HFFc6 (cell line): ENCODE measurements around the gene TMEM273. TPM values are rescaled to one million over a fixed set of nuclear protein-coding genes. Genes with fewer than 3 reads are reported as not detected.
A peak's percentile ranks its signal among the peaks of the same experiment; 100 is the strongest.

Source experiments
- DNase-seq: peaks from one replicate; pipeline ENCODE4 v3.0.0-alpha.2; 2018
- H3K27ac Mint-ChIP-seq: 2 replicates; pipeline ENCODE4 v1.8.0; 2020; ENCODE audit warnings: mild to moderate bottlenecking, mixed read lengths
- H3K27me3 Mint-ChIP-seq: 2 replicates; pipeline ENCODE4 v1.8.0; 2021; ENCODE audit warnings: mild to moderate bottlenecking, moderate library complexity, mixed read lengths; ENCODE audit not compliant: insufficient read depth
- H3K36me3 Mint-ChIP-seq: 2 replicates; pipeline ENCODE4 v1.8.0; 2021; ENCODE audit warnings: low read depth, mixed read lengths
- H3K4me1 Mint-ChIP-seq: 2 replicates; pipeline ENCODE4 v1.8.0; 2020; ENCODE audit warnings: low read depth, mixed read lengths
- H3K4me3 Mint-ChIP-seq: 2 replicates; pipeline ENCODE4 v1.8.0; 2020; ENCODE audit warnings: mild to moderate bottlenecking, moderate library complexity, mixed read lengths
- H3K9me3 Mint-ChIP-seq: 2 replicates; pipeline ENCODE4 v1.8.0; 2020; ENCODE audit warnings: mild to moderate bottlenecking, mixed read lengths
- total RNA-seq, 6 experiments: library from RNA; stranded (reverse); fragmentation: NEBNext Ultra II Directional; extraction: Animal tissue kit (Norgen Biotek cat#: 25700); gene quantifications; 2 replicates in 1 of 6; 3 replicates in 5 of 6; pipeline ENCODE4 v1.2.3, GENCODE V29; 2021
- TF ChIP-seq, protein P1 (sequence below): fragments of 200-600 bp; sonication (generic); IDR thresholded peaks from 2 replicates; pipeline ENCODE4 v1.5.0; 2021; ENCODE audit warnings: antibody characterized with exemption, mild to moderate bottlenecking

Gene TMEM273
- total RNA-seq, 6 experiments from 2014 or later, result not detected

DNA sequence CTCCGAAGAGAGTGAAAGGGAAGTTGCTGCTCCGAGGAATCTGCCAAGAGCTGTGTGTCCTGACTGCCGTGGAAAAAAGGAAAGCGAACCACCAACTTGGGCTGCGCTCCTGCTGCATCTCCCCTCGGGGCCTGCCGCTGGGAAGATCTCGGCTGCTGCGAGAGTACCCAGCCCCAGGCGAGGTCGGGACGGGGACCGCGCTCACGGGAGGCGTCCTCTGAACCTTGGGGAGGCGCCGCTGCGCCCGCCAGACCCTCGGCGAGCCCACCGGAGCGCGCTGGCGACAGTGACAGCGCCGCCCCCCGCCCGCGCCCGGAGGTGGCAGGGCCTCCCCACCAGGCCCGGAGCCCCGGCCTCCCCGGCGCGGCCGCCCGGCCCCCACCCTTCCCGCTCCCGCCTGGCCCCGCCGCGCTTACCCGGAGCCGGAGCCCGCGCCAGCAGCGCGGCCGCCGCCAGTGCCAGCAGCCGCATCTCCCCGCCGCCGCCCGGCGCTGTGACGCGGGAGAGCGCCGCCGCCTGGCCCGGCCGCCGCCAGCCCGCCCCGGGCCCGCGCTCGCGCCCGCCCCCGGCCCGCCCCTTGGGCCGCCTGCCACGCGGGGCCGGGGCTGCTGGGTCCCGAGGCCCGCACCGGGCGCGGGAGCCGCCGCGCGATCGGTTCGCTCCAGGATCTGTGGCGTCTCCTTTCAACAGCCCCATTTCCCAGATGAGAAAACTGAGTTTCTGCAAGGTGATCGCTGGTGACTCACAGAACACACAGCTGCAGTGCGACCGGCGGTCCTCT is 73.0 kb downstream of the TMEM273 start, which contains the start of gene VSTM4:
VSTM4 (minus strand) TSS at position 508 of the 781 bp plus-strand sequence; CDS start at position 471, 37 bp downstream.
- no peak within 1 kb of the TSS; the same call in 1 of the 2 replicates for H3K27ac Mint-ChIP-seq

DNA sequence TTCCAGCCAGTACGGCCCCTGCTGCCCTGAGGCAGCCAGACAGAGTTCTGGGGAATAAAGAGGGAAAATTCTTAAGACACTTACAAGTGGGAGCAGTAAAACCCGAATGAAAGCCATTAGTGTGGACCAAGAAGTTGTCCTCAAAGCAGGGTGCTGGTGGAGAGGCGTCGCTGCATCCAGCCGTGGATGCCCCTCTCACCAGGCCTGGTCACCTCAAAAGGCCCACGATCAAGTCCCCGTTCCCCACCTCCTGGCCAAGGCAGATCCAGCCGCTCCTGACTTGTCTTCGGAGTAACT is 73.5 kb downstream of the TMEM273 start:
- peak overlapping the region; percentile 76 for H3K4me3 Mint-ChIP-seq
- DNase-seq, result no peak
- H3K4me1 Mint-ChIP-seq, result no peaks in the 10 kb centered on the region; the same call in 1 of the 2 replicates
- H3K27me3 Mint-ChIP-seq, result peaks cover 59% of the 10 kb centered on the region
- H3K27ac Mint-ChIP-seq, result no peak overlapping the region; the same call in 1 of the 2 replicates
- no peaks in the 10 kb centered on the region for H3K36me3 Mint-ChIP-seq
- H3K9me3 Mint-ChIP-seq, result no peaks in the 10 kb centered on the region
- TF ChIP-seq, protein P1, sequence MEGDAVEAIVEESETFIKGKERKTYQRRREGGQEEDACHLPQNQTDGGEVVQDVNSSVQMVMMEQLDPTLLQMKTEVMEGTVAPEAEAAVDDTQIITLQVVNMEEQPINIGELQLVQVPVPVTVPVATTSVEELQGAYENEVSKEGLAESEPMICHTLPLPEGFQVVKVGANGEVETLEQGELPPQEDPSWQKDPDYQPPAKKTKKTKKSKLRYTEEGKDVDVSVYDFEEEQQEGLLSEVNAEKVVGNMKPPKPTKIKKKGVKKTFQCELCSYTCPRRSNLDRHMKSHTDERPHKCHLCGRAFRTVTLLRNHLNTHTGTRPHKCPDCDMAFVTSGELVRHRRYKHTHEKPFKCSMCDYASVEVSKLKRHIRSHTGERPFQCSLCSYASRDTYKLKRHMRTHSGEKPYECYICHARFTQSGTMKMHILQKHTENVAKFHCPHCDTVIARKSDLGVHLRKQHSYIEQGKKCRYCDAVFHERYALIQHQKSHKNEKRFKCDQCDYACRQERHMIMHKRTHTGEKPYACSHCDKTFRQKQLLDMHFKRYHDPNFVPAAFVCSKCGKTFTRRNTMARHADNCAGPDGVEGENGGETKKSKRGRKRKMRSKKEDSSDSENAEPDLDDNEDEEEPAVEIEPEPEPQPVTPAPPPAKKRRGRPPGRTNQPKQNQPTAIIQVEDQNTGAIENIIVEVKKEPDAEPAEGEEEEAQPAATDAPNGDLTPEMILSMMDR, result no peak

More for the DNA sequence above, 73.0 kb downstream of the TMEM273 start, which contains the start of gene VSTM4:
- TF ChIP-seq, protein P1, result no peak
- Mint-ChIP-seq H3K36me3 (no peaks in the 10 kb centered on the region), H3K4me3 (peak within 1 kb of the TSS; percentile 76), H3K9me3 (no peaks in the 10 kb centered on the region), H3K27me3 (peaks cover 60% of the 10 kb centered on the region), H3K4me1 (no peaks in the 10 kb centered on the region; the same call in 1 of the 2 replicates)
- no peak for DNase-seq

DNA sequence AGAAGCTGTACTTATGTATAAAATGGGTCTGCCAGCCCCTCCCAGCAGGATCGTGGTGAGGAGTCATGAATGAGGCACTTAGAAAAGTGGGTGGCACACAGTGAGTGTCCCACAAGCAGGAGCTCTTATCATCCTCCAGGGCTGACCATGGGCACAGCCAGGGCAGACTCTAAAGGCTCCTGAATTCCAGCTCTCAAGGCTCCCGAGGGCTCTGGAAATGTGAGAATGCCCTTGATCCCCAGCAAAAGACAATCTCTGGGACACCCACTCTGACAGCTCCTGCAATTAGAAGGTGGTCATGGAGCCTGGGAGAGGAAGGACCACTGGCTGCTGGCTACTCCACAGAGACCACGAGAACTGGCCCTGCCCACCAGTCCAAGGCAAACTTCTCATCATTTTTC is 74.5 kb downstream of the TMEM273 start:
- Mint-ChIP-seq H3K27ac (no peak overlapping the region), H3K36me3 (no peaks in the 10 kb centered on the region), H3K27me3 (peaks cover 55% of the 10 kb centered on the region), H3K9me3 (no peaks in the 10 kb centered on the region), H3K4me1 (no peaks in the 10 kb centered on the region), H3K4me3 (no peak overlapping the region)
- TF ChIP-seq, protein P1, result no peak
- DNase-seq, result no peak

DNA sequence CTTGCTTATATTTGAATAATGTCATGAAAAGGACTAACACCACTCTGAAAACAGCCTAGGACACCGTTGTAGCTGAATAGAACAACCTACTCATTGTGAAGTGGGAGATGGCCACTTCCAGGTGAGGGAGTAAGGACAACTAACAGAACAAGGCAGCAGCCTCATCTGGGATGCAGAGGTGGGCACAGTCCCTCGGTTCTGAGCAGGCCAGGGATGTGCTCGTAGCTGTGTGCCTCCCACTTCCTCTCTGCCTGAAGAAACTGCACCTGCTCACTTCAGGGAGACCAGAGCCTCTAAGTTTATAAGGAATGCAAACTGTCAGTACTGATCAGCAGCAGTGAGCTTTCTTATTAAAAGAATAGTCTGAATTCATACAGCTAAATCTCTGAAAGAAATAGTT is 75.3 kb downstream of the TMEM273 start:
- H3K27ac Mint-ChIP-seq, result no peak overlapping the region
- no peaks in the 10 kb centered on the region for H3K4me1 Mint-ChIP-seq
- TF ChIP-seq, protein P1, result no peak
- H3K36me3 Mint-ChIP-seq, result no peaks in the 10 kb centered on the region
- no peak for DNase-seq
- no peaks in the 10 kb centered on the region for H3K9me3 Mint-ChIP-seq
- H3K27me3 Mint-ChIP-seq, result peaks cover 46% of the 10 kb centered on the region
- no peak overlapping the region for H3K4me3 Mint-ChIP-seq

DNA sequence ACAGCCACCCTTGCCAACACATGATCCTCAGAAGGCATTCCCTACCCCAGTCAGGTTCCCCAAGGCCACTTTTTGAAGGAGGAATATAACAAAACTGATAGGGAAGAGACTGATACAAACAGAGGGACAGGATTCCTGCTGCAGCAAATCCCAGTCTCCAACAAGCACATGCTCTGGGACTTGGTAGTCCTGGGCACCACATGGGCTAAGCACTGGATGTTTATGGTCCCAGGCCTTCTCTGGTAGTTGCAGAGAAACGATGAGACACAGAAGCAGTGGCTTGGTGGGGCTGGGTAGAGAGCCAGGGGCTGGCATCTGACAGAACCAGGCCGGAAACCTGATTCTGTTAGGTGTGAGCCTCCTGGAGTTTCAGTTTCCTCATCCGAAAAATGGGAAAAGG is 76.1 kb downstream of the TMEM273 start:
- H3K9me3 Mint-ChIP-seq, result no peaks in the 10 kb centered on the region
- H3K4me3 Mint-ChIP-seq, result no peak overlapping the region
- no peaks in the 10 kb centered on the region for H3K36me3 Mint-ChIP-seq
- no peaks in the 10 kb centered on the region for H3K4me1 Mint-ChIP-seq
- H3K27ac Mint-ChIP-seq, result no peak overlapping the region
- peaks cover 40% of the 10 kb centered on the region for H3K27me3 Mint-ChIP-seq
- no peak for DNase-seq
- TF ChIP-seq, protein P1, result no peak
